Activated gamma-delta T cell treated with Interleukin-2 at 50 U/mL for 16 hours (primary cell): ENCODE data around the gene TRPV5.

Experiments
- DNase-seq: peaks from one replicate; pipeline ENCODE4 v3.0.0-alpha.2; 2020

Gene TRPV5

GRCh38 chr7:142908290-142908689 is 25.3 kb downstream of the TRPV5 start:
- DNase-seq = no peak

DNA sequence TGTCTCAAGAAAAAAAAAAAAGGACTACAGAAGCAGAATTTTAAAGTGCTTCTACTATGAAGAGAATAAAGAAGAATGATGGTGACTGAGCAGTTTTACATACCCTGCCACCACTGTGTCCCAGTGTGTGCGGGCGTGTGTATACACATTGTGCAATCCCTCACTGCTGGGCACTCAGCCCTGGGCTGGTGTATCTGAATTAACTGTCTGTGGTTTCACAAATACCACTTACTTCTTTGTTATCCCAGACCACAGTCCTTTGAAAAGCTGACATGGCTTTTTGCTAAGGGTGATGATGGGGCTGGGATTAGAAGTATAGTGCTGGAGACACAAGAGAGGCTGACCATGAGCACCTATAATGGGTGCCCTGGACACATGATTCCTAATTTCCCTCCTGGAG is 26.9 kb downstream of the TRPV5 start:
- DNase-seq = no peak

DNA sequence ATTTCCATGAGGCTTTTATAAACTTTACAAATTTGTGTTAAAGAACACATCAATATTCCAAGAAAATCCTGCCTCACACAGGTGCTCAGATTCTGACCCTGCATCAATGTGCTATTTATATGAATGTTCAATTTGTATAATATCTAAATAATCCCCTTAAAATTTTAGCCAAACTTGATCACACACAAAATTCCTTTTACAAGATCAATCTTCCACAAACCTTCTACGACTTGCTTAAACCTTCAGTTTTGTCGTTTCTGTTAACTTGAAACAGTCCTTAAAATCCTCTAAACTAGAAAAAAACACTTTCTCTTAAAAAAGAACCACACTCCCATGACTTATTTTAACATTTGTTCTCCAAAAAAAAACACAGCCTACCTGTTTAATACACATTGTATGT is 27.8 kb downstream of the TRPV5 start:
- no peak for DNase-seq

DNA sequence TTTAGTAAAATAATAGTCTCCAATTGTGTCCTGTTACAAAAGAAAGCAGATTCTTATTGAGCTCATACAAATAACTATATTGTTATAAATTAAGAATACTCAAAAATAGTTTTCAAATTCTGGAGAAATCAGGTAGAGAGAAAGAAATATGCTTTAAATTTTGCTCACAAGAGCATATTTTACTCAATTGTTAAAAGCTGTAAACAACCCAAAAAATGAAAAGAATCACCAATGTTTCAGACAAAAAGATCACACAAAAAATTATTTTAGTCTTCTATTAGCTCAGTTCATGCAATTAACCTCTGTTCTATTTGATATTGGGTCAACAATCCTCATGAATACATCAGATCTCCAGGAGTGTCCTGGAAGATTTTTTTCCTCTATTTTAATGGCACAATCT is 29.4 kb downstream of the TRPV5 start:
- DNase-seq = no peak

- no peak for DNase-seq
These were observed 31.9 kb downstream of the TRPV5 start for GRCh38 chr7:142901426-142902259.

DNA sequence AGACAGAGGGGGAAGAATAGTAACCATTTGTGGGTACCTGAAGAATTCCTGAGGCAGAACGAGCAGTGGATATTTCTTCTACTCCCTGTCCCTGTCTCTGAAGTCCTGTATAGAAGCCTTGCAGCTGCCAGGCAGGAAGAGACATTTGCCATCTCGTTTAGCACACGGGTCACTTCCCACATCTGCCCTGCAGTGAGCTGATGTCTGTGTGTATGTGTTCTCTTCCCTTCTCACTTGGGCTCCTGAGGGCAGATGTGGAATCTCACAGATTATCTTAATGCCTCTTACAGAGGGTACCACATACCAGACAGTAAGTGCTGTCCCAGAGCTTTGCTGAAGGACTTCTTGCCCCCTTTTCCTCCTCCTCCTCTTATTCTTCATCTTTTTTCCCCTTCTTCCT is 33.9 kb downstream of the TRPV5 start:
- DNase-seq = no peak

DNA sequence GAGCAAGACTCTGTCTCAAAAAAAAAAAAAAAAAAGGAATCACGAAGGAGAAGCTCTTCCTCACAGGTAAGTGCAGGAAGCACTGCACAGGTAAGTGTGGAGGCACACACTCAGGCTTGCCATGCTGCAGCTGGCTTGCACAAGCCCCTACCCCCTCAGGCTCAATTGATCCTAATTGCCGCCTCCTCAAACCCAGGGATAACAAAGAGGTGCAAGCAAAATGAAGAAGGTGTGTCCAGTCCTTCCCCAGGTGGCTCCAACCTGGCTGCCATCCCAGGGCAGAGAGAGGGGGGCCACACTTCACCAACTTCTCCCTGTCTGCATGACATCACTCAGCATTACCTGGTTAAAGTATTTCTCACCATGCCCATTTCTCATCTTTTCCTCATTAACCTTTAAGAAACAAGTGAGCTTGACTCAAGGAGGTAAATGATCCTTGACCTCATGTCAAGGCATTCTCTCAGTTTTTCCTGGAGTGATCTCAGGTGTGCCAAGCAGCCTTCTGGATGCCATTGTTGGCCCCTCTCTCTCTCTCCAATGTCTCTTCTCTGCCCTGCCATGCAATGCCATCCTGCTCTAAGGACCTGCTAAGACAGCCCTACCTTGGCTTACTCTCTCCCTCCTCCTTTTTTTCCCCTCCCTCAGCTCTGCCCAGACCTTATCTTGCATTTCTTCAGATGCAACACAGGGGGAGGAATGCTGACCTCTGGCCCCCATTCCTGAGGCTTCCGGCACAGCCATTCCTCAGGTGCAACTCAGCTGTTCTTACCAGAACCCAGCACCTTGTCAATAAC is 35.0 kb downstream of the TRPV5 start:
- no peak for DNase-seq

DNA sequence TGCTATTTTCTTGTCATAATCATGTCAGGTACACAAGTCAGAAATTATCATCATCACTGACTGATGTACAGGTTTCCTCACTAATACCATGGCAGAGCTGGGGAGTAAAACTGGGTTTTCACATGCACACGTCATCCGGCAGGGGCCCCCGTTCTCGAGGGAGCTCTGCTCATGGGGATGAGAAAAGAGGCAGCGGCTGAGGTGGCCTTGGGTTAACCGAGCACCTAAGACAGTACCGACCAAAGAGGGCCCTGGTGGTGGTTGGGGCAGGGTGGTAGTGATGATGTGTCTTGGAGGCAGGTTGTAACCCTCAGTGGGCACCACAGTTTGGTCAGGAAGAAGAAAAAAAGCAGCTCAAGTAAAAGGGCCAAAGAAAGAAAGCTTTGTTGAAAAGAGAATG is 35.9 kb downstream of the TRPV5 start:
- no peak for DNase-seq

- DNase-seq = no peak
These were observed 36.7 kb downstream of the TRPV5 start for GRCh38 chr7:142896741-142897379.

DNA sequence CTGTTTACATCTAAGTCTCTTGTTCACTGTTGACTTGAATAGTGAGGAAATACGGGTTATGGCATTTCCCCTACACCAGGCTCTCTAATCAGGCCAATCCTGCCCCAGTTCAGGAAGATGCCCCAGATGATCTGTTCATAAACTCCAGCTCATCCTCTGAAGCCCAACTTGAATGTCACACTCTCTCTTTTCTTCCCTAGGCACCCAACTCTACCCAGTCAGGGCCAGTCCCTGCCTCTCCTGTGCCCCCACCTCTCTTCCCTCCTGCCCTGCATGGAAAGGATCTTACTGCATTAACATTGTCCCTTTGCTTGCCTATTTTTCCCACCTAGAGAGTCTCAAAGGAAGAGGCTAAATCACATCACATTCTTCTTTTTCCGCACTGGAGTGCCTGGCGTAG is 37.4 kb downstream of the TRPV5 start:
- no peak for DNase-seq

DNA sequence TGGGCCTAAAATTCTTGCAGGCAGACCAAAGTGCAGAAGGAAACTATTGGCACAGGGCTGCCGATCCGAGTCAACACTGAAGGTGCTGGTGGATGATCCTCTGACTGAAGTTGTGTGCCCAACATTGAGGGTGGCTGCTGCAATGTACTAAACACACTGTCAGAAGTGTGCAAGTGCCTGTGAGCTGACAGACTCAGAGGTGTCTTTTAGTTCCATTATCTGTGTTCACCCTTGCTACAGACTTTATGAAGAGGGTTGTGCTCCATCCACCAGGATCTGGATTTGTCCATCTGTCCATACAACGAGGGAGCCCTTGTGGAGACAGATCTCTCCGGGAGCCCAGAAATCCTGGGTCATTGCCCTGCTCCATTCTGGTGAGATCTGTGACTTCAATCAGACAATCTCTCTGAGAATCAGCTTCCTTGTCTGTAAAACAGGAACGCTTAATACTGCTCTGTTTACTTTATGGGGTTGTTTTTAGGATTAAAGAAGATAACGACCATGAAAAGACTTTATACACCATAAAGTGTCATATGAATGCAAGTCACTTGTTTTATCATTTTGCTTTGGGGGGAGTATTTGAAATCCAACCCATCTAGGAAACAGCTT is 38.5 kb downstream of the TRPV5 start:
- DNase-seq = no peak

- DNase-seq = no peak
These were observed 39.2 kb downstream of the TRPV5 start for GRCh38 chr7:142894112-142894984.

GRCh38 chr7:142892951-142893350 is 40.6 kb downstream of the TRPV5 start:
- DNase-seq = no peak

- no peak for DNase-seq
These were observed 42.0 kb downstream of the TRPV5 start for GRCh38 chr7:142891490-142892082.

GRCh38 chr7:142890874-142891485 is 42.6 kb downstream of the TRPV5 start:
- no peak for DNase-seq

- no peak for DNase-seq
These were observed 43.7 kb downstream of the TRPV5 start for GRCh38 chr7:142889816-142890215.

DNA sequence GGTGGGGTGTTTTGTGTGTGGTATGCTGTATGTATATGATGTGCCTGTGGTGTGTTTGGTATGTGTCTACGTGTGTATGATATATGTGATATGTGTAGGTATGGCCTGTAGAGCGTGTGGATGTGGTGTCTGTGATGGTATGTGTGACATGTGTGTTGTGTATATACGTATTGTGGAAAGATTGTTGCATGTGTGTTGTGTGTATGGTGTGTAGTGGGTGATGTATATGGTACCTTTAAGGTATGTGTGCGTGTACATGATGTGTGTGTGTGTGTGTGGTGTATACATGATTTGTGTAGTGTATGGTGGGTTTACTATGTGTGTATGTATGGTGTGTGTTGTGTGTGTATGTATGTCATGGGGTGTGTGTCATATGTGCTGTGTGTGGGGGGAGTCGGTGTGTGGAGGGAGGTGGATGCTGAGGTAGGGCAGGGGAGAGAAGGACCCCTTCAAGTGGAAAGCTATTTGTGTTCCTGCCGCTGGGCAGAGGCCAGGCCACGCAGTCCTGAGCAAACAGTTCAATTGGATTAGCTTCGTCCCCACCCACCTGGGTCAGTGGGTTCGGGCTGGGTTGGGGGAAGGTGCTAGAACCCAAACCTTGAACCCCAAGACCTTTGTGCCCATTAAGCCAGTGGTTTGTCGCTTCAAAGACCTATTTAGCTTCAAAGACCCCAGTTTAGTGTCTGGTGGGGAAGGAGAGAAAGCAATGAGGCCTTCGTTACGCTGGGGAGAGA is 46.1 kb downstream of the TRPV5 start:
- no peak for DNase-seq

DNA sequence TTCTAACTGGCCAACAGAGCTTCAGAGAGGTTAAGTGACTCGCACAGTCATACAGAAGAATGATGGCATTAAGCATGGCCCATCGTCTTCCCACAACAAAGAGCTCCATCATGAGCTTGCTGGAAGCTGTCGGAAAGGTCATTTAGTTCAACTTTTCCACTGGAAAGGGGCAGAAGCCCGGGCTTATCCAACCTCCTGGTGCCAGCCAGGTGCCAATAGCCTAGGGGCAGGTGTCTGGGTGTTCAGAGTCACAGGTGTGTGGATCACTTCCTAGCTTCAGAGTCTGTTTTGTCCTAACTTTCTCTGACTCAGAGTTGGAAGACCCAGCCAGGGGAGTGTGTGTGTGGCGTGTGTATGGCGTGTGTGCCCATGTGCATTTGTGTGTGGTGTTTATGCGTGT is 46.7 kb downstream of the TRPV5 start:
- DNase-seq = no peak

DNA sequence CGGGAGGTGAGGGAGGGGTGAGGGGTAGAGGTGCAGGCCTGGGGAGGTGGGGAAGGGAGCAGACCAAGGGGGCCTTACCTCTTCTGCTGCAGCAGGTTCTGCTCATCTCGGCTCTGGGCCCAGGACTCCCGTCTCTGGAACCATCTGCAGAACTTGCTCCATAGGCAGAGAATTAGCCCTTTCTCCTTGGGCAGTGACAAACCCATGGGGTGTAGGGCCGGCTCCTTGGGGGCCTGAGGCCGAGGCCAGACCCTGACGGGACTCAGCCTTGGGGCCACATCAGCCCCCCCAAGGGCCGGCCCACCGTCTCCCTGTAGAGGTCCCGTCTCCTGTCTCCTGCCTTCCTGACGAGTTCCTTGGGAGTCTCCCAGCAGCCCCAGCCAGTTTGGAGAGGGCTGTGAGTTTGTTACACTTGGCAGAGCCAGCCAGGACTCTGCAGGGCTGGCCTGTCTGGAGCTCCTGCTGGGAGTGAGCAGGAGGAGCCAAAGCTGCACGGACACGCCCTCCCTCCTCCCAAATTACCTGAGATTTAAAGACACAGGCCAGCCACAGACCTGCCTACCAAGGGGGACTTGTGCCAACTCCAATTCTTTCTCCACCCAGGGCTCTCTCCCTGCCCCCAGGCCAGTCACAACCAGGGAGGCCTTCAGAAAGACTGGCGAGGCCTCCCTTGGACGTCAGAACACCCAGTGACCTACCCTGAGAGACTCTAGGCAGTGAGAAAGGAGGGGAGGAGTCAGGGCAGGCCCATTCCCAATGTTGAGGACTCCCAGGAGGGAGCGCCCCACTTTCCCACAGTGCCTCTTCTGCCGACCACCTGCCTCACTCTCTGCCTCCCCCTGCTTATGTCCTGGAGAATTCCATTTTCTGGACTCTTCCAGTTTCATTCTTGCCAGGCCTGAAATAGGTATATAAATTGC is 48.0 kb downstream of the TRPV5 start, which contains the start of gene TRPV6:
Gene TRPV6 (minus strand): TSS at position 435 of the 920 bp plus-strand sequence.
- no peak for DNase-seq

- DNase-seq = no peak
These were observed 49.3 kb downstream of the TRPV5 start for GRCh38 chr7:142884286-142884640.
